ENCODE data around the gene DGKI. TPM values are rescaled to one million over a fixed set of nuclear protein-coding genes. Genes with fewer than 3 reads are reported as not detected.

Gene DGKI
- total and polyA plus RNA-seq, 9 of the 15 experiments (the other 6 are each of a cell fraction or from before 2014, with no cell fraction given): 0.11 to 0.54 (median 0.15) TPM; not detected in 5

DNA sequence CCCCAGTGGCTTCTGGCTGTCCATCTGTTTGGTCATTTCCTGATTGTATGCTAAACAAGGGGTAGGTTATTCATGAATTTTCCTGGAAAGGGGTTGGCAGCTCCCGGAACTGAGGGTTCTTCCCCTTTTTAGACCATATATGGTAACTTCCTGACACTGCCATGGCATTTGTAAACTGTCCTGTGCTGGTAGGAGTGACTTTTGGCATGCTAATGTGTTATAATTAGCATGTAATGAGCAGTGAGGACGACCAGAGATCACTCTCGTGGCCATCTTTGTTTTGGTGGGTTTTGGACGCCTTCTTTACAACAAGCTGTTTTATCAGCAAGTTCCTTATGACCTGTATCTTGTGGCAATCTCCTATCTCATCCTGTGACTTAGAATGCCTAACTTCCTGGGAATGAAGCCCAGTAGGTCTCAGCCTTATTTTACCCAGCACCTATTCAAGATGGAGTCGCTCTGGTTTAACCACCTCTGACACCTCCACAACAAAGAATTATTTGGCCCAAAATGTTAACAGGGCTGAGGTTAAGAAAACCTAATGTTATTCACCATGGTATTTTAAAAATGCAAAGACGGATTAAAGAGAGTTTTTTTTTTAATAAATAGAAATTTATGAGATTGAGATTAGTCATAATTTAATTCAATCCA, 500.9 kb downstream of the DGKI start:
- Histone ChIP-seq H3K9ac (ENCODE audit: insufficient read depth in 1 of 2, low read depth in 2 of 2, low read length in 2 of 2) (no peak overlapping the region), H3K79me2 (ENCODE audit: control insufficient read depth, insufficient read depth, low read length) (no peaks in the 10 kb centered on the region), H2AFZ (ENCODE audit: low read depth, low read length) (no peak overlapping the region), H3K9me3 (replicated peaks; ENCODE audit: control insufficient read depth, insufficient read depth, low read depth, low read length) (no peaks in the 10 kb centered on the region), H3K36me3 (ENCODE audit: control insufficient read depth, insufficient read depth, low read length) (no peaks in the 10 kb centered on the region), H3K4me2 (ENCODE audit: insufficient read depth, low read length) (no peak overlapping the region), H3K27ac (ENCODE audit: extremely low read depth, low read depth, low read length) (no peak overlapping the region), H4K20me1 (replicated peaks; ENCODE audit: control insufficient read depth, insufficient read depth, low read length) (no peaks in the 10 kb centered on the region), H3K9me1 (ENCODE audit: control insufficient read depth, insufficient read depth, low read length) (no peaks in the 10 kb centered on the region), H3K4me3 (no peak overlapping the region), H3K4me1 (replicated peaks in 1 of 2; ENCODE audit: control insufficient read depth in 2 of 2, insufficient read depth in 2 of 2, low read length in 2 of 2) (no peaks in the 10 kb centered on the region), H3K27me3 (ENCODE audit: control insufficient read depth in 2 of 2, insufficient read depth in 2 of 2, low read length in 2 of 2) (no peaks in the 10 kb centered on the region)
- no TSS peak for BruUV-seq (replicated peaks)
- in situ Hi-C loops (cut with MboI): no loop called here
- ATAC-seq (no peak), DNase-seq (ENCODE audit: extremely low read depth in 1 of 4, low spot score in 3 of 4) (peak in 1 of 4 experiments; percentile 2), FAIRE-seq (no peak)
- ChIA-PET POLR2A (no interaction called here), CTCF (ENCODE audit: low intra/inter-chr PET ratio) (no interaction called here)
- intact Hi-C loops (cut with micrococcal nuclease): no loop called here
- WGBS (ENCODE audit: insufficient coverage, low coverage, missing lambda C conversion rate): 2% methylated on average over 6 of the region's 6 CpGs
- TF ChIP-seq, protein P1, sequence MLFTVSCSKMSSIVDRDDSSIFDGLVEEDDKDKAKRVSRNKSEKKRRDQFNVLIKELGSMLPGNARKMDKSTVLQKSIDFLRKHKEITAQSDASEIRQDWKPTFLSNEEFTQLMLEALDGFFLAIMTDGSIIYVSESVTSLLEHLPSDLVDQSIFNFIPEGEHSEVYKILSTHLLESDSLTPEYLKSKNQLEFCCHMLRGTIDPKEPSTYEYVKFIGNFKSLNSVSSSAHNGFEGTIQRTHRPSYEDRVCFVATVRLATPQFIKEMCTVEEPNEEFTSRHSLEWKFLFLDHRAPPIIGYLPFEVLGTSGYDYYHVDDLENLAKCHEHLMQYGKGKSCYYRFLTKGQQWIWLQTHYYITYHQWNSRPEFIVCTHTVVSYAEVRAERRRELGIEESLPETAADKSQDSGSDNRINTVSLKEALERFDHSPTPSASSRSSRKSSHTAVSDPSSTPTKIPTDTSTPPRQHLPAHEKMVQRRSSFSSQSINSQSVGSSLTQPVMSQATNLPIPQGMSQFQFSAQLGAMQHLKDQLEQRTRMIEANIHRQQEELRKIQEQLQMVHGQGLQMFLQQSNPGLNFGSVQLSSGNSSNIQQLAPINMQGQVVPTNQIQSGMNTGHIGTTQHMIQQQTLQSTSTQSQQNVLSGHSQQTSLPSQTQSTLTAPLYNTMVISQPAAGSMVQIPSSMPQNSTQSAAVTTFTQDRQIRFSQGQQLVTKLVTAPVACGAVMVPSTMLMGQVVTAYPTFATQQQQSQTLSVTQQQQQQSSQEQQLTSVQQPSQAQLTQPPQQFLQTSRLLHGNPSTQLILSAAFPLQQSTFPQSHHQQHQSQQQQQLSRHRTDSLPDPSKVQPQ (CRISPR knock-in tag; IDR thresholded peaks at IDR 0.05; ENCODE audit: borderline replicate concordance): 0 out of 2 replicates have a peak, but pooled peaks have one; percentile 43
- TF ChIP-seq ZNF212 (CRISPR knock-in tag; IDR thresholded peaks at IDR 0.05) (peak; percentile 92), ZNF175 (CRISPR knock-in tag; IDR thresholded peaks at IDR 0.05; ENCODE audit: low read depth) (0 out of 2 replicates have a peak, but pooled peaks have one; percentile 54), NFIC (IDR thresholded peaks at IDR 0.05) (no peak), ZNF551 (CRISPR knock-in tag; IDR thresholded peaks at IDR 0.05) (peak; percentile 68; the same call in 1 of the 2 replicates), ZNF57 (CRISPR knock-in tag; IDR thresholded peaks at IDR 0.05) (peak; percentile 85; the same call in 1 of the 2 replicates), ZNF76 (CRISPR knock-in tag; IDR thresholded peaks at IDR 0.05; ENCODE audit: borderline replicate concordance) (peak; percentile 92), ELF2 (CRISPR knock-in tag; IDR thresholded peaks at IDR 0.05) (0 out of 2 replicates have a peak, but pooled peaks have one; percentile 24), ZNF75A (CRISPR knock-in tag; IDR thresholded peaks at IDR 0.05) (peak; percentile 84), NFIX (CRISPR knock-in tag; IDR thresholded peaks at IDR 0.05; ENCODE audit: low read depth) (0 out of 2 replicates have a peak, but pooled peaks have one; percentile 17), ZNF174 (CRISPR knock-in tag; IDR thresholded peaks at IDR 0.05) (peak; percentile 82; the same call in 1 of the 2 replicates), SRF (CRISPR knock-in tag; IDR thresholded peaks at IDR 0.05) (no peak)
- TF ChIP-seq, protein P2, sequence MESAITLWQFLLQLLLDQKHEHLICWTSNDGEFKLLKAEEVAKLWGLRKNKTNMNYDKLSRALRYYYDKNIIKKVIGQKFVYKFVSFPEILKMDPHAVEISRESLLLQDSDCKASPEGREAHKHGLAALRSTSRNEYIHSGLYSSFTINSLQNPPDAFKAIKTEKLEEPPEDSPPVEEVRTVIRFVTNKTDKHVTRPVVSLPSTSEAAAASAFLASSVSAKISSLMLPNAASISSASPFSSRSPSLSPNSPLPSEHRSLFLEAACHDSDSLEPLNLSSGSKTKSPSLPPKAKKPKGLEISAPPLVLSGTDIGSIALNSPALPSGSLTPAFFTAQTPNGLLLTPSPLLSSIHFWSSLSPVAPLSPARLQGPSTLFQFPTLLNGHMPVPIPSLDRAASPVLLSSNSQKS (CRISPR knock-in tag; IDR thresholded peaks at IDR 0.05): peak; percentile 71; the same call in 1 of the 2 replicates
- TF ChIP-seq, protein P3, sequence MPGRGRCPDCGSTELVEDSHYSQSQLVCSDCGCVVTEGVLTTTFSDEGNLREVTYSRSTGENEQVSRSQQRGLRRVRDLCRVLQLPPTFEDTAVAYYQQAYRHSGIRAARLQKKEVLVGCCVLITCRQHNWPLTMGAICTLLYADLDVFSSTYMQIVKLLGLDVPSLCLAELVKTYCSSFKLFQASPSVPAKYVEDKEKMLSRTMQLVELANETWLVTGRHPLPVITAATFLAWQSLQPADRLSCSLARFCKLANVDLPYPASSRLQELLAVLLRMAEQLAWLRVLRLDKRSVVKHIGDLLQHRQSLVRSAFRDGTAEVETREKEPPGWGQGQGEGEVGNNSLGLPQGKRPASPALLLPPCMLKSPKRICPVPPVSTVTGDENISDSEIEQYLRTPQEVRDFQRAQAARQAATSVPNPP (IDR thresholded peaks at IDR 0.05; ENCODE audit: borderline replicate concordance, insufficient read depth, insufficient read length): no peak
- TF ChIP-seq, protein P4, sequence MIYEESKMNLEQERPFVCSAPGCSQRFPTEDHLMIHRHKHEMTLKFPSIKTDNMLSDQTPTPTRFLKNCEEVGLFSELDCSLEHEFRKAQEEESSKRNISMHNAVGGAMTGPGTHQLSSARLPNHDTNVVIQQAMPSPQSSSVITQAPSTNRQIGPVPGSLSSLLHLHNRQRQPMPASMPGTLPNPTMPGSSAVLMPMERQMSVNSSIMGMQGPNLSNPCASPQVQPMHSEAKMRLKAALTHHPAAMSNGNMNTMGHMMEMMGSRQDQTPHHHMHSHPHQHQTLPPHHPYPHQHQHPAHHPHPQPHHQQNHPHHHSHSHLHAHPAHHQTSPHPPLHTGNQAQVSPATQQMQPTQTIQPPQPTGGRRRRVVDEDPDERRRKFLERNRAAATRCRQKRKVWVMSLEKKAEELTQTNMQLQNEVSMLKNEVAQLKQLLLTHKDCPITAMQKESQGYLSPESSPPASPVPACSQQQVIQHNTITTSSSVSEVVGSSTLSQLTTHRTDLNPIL (CRISPR knock-in tag; IDR thresholded peaks at IDR 0.05): peak; percentile 86
